Stimulated activated CD4-positive, alpha-beta T cell treated with anti-CD3 and anti-CD28 coated beads, Interleukin-12 subunit alpha, Interleukin-12 subunit beta, amount 100 ng/mL, for 48 hours (primary cell): ENCODE results near the gene AFG3L2.
A peak's percentile ranks its signal among the peaks of the same experiment; 100 is the strongest.
"Not testable (repeated sequence)": the region's sequence is repeated elsewhere in the genome, so short reads cannot be mapped to it uniquely, and the experiment has no call there.

ENCODE experiments used
- DNase-seq, 3 donors: peaks; one replicate each; pipeline ENCODE4 v3.0.0-alpha.2; 2020; ENCODE audit warnings: low read depth in 2 of 3, low spot score in 1 of 3

AFG3L2 gene

DNA sequence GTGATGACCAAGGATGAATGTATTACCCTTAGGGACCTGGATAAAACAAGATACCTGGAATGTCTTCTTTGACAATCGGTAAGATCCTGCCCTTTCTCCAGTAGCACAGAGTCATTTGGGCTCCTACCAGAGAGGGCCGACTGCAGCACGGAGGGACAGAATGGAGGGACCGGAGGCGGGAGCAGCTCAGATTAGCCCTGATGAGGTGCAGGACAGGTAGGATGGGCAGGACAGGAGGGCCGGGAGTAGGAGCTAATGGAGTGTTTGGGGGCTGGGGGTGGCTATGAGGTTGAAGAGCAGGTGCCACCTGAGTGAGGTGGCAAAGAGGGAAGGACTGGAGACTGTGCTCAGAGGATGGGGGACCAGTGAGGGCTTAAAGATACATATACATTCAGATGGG lies 20.8 kb upstream of the AFG3L2 start:
- DNase-seq = no peak

- DNase-seq = no peak
Measured at GRCh38 chr18:12397254-12397653, 20.2 kb upstream of the AFG3L2 start.

DNA sequence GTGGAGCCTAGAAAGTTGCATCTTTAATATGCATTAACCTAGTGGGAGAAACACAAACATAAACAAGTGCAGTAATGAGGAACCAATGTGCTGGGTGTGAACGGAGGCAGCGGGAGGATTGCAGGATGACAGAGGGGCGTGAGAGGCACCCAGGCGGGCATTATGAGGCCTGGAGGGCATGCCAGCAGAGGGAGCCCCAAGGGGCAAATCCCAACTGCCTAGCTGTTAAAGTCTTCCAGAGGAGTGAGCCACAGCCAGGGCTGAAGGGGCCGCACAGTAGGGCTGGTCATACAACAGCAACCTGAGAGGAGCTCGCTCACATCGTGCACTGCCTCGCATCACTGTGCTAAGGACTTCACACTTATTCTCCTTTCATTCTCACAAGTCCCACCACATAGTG lies 17.4 kb upstream of the AFG3L2 start:
- DNase-seq = no peak

DNA sequence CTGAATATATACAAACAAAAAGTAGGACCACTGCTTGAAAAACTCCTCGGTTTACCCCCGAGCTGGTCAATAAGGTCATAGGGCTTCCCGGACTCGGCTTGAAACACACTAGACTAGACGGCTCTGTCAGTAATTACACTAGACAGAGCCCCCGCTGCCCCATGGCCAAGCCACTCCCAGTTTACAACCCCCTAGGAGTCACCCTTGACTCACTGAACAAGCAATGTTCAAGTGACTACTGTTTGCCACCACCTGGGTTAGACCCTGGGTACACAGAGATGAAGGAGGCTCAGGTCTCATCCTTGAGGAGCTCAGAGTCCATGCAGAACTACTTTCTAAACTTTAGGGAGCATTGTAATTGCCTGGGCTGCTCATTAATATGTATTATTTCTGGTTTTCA lies 17.0 kb upstream of the AFG3L2 start:
- DNase-seq = no peak

DNA sequence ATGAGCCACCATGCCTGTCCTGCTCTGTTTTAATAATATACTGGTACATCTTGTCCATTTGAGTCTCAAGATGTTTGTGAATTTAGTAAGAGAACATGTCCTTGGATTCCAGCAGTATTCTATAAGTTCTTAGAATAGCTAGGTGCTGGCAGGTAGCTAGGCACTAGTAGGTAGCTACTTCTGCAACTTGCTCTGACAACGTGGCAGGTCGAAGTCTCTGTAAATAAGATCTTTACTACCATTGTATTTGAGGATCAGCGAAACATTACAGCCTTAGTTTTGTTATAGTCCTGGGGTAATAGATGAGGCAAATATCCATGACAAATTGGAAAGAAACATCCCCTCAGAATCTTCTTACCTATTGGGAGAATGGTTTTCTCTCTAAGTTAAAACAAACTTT lies 16.5 kb upstream of the AFG3L2 start:
- DNase-seq = no peak

DNA sequence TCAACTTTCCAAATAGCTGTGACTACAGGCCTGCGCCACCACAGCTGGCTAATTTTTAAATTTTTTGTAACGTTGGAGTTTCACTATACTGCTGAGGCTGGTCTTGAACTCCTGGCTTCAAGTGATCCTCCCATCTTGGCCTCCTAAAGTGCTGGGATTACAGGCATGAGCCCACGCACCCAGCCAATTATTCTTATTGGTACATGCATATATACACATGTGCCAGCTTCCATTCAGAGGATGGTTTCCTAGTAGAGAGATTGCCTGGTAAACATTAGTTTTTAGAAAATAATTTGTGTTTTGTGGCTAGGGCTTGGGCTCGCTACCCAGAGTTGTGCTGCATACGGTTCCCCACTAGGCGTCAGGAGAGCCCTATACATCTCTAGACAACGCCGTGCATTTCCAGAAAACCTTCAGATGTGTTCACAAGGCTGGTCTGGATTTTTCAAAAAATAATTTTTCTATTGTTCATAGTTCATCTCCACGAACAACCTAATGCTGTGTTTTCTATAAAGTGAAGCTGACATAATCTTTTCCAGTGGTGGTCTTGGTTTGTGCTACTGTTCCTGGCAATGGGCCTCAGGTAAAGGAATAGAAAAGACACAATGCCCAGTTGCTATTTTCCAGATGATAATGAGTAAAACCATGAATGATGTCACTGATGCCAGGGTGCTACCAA lies 14.6 kb upstream of the AFG3L2 start:
- DNase-seq = peak in 2 of 3 donors; percentile 29 to 46

GRCh38 chr18:12388442-12388841 lies 11.4 kb upstream of the AFG3L2 start:
- DNase-seq = no peak

- no peak for DNase-seq
Measured at GRCh38 chr18:12384261-12384660, 7.2 kb upstream of the AFG3L2 start.

- DNase-seq = not testable (repeated sequence)
Measured at GRCh38 chr18:12383759-12384158, 6.7 kb upstream of the AFG3L2 start.

GRCh38 chr18:12382221-12382814 lies 5.3 kb upstream of the AFG3L2 start:
- not testable (repeated sequence) for DNase-seq

DNA sequence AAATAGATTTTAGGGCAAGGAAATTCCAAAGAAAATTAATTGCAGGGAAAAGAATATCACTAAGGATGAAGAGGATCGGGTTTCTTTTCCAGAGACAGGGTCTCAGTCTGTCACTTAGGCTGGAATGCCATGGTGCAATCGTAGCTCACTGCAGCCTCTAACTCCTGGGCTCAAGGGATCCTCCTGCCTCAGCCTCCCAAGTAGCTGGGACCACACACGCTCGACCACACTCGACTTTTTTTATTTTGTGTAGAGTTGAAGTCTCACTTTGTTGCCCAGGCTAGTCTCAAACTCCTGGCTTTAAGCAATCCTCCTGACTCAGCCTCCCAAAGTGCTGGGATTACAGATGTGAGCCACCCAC lies 1.2 kb upstream of the AFG3L2 start:
- not testable (repeated sequence) for DNase-seq

DNA sequence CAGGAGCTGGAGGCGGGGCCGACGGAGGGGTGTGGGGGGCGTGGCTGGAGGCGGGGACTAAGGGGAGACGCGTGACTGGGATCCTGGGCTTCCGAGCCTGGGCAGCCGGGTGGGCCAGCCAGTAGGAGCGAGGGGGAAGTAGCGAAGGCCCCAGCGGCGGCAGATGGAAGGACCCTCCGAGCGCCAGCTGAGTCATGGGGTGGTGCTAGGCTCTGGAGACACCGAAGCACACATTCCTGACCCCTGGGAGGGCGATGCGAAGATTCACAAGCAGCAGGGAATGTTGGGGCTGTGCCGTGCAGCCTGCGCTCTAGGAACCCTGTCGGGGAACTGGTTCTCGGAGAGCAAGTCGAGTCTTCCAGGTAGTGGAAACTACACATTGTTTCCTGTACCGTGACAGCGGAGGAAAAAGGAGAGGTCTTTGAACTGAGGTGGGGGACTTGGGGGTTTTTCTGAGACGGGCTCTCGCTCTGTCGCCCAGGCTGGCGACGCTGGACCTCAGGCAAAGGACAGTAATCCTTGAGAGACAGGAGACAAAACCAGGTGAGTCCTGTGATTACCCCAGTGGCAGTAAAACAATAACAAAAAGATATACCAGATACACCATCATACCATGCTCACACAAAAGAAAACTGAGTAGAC lies 650 bp upstream of the AFG3L2 start:
- no peak for DNase-seq

- DNase-seq = peak in 1 of 3 donors; percentile 28
Measured at GRCh38 chr18:12376034-12376753, 833 bp downstream of the AFG3L2 start.

GRCh38 chr18:12374401-12374800 lies 2.6 kb downstream of the AFG3L2 start:
- no peak for DNase-seq

GRCh38 chr18:12373771-12374116 lies 3.3 kb downstream of the AFG3L2 start:
- no peak for DNase-seq

DNA sequence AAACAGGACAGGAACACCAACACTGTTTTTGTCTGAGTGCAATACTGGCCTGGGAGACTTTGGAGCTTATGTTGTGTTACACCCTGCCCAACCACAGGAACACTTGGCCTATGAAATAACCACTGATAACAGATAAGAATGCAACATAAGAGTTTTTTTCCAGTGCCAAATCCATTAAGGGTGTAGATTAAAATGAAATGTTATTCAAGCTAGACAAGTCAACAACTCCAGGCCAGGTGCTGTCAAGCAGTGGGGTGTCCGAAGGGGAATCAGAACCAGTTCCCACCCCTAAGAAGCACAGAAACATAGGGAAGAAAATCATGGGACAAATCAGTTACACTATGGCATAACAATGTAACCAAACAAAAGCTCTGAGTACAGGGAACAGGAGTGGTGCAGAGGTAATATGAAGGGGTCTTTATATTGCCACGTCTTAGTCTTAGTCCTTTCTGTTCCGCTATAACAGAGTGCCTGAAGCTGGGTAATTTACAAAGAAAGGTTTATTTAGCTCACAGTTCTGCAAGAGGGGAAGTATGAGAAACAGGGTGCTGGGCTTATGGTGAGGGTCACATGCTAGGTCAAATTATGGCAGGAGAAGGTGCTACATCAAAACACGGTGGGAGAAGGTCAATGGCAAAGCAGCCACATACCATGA lies 3.8 kb downstream of the AFG3L2 start:
- DNase-seq = no peak

GRCh38 chr18:12372406-12372805 lies 4.6 kb downstream of the AFG3L2 start:
- DNase-seq = no peak

DNA sequence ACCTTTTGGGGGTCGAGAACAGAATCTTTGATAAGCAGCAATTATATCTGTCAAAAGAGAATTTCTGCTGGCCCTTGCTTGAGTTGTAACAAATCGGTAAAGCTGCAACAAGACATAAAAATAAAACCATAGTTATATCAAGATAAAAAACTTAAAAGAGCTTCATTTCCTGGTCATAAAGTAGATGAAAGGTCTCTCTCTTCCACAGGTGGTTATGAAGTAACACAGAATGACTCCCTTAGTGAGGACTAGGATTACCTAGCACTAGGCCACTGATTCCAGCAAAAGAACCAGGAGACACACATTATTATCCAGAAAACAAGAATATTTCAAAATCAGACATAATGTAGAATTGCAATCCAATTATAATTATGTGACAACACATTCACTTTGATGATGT lies 5.4 kb downstream of the AFG3L2 start:
- no peak for DNase-seq

DNA sequence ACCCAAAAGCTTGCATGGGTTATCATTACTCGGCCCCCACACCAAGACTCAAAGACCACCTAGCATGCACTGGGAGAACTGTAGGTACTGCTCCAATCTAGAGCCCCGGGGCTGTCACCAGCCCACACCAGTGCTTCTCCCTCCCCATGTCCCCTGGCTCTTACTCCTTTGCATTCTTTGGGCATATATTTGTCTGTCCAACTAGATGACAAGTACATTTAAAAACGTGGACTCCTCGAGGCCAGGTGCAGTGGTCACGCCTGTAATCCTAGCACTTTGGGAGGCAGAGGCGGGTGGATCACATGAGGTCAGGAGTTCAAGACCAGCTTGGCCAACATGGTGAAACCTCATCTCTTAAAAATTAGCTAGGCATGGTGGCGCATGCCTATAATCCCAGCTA lies 7.8 kb downstream of the AFG3L2 start:
- no peak for DNase-seq

DNA sequence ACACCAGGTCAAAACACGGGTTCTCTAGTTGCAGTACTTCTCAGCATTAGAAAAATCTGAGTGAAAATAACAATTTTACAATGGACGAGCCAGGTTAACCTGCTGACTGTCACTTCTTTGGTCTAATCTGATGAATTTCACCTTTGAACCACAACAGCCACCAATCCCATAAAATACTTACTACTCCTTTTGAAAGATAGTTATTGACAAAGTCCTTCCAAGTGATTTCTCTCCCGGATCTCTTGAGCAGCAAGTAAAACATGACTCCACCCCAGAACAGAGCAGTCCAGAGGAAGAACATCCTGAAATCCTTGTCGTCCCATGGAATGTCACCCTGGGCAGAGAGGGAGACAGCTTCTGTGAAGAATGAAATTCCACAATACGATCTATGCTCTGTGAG lies 10.2 kb downstream of the AFG3L2 start:
- DNase-seq = no peak

- DNase-seq = no peak
Measured at GRCh38 chr18:12366379-12366778, 10.6 kb downstream of the AFG3L2 start.
